ENCODE data around the gene KRTAP10-3.

The KRTAP10-3 gene

GRCh38 chr21:44568667-44569556 lies 10.3 kb upstream of the KRTAP10-3 start:
- H3K4me2 ChIP-seq (ENCODE audit: low read length) = no peak overlapping the region
- H3K4me1 ChIP-seq = no peaks in the 10 kb centered on the region
- H3K9ac ChIP-seq = no peak overlapping the region
- no peak overlapping the region for H2AFZ ChIP-seq
- H3K36me3 ChIP-seq (ENCODE audit: control insufficient read depth, insufficient read depth, low read length) = no peaks in the 10 kb centered on the region
- TF ChIP-seq CTCF (IDR thresholded peaks at IDR 0.05) = no peak
- no peaks in the 10 kb centered on the region for H3K9me3 ChIP-seq (ENCODE audit: control insufficient read depth, low read length)
- H3K27ac ChIP-seq = no peak overlapping the region
- H3K27me3 ChIP-seq (ENCODE audit: control insufficient read depth, insufficient read depth, low read length) = no peaks in the 10 kb centered on the region
- H3K79me2 ChIP-seq = no peaks in the 10 kb centered on the region
- H3K4me3 ChIP-seq (ENCODE audit: low read depth, low read length) = no peak overlapping the region

DNA sequence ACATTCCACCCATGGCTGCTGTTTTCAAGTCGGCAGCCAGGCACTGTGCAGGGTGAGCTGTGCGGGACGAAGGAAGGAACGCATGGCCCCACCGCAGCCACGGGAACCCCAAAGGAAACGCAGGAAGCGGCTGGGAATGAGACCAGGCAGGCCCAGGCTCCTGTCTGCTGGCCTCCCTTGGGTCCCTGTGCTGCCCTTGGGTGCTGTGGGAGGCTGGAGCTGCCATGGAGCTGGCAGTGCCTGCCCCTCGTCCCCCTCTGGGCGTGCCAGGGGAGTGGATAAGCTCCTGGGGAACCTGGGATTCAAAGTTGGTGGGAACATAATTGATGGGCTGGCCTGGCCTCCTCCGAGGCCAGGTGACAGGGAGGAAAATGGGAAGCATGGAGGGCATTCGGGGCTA lies 9.7 kb upstream of the KRTAP10-3 start:
- H3K79me2 ChIP-seq = no peaks in the 10 kb centered on the region
- TF ChIP-seq CTCF (IDR thresholded peaks at IDR 0.05) = no peak
- H3K4me3 ChIP-seq (ENCODE audit: low read depth, low read length) = no peak overlapping the region
- no peak overlapping the region for H3K9ac ChIP-seq
- no peaks in the 10 kb centered on the region for H3K27me3 ChIP-seq (ENCODE audit: control insufficient read depth, insufficient read depth, low read length)
- no peak overlapping the region for H2AFZ ChIP-seq
- no peaks in the 10 kb centered on the region for H3K36me3 ChIP-seq (ENCODE audit: control insufficient read depth, insufficient read depth, low read length)
- no peaks in the 10 kb centered on the region for H3K9me3 ChIP-seq (ENCODE audit: control insufficient read depth, low read length)
- no peak overlapping the region for H3K27ac ChIP-seq
- no peaks in the 10 kb centered on the region for H3K4me1 ChIP-seq
- H3K4me2 ChIP-seq (ENCODE audit: low read length) = no peak overlapping the region

DNA sequence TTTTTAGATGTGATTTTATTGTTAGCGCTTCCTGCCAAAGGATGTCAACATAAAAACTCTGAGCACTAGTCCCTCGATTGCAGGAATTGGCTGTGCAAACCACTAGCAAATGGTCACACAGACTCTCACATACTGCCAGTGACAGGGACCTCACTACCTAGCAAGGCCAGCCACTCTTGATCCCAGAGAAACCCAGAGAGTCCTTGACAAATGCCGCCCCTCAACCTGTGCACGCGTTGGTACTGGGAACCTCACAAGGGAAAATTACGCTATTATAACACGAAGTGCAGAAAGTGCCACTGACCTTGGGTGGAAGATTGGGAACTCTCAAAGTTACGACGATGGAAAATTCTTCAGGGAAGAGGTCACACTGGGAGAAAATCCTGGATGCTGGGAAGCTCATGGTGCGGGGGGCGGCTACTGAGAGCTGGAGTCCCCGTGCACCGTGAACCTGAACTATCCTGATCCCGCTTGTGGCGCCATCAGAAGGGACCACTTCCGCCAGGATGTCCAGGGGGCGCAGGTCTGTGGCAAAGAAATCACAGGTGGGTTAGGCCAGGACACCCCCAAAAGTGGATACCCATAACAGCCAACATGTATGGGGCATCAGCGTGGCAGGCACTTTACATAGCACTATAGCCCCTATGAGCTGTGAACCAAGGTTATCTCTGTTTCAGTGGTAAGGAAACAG lies 9.0 kb upstream of the KRTAP10-3 start:
- no peak overlapping the region for H3K4me3 ChIP-seq (ENCODE audit: low read depth, low read length)
- H3K36me3 ChIP-seq (ENCODE audit: control insufficient read depth, insufficient read depth, low read length) = no peaks in the 10 kb centered on the region
- H3K79me2 ChIP-seq = no peaks in the 10 kb centered on the region
- TF ChIP-seq CTCF (IDR thresholded peaks at IDR 0.05) = no peak
- no peaks in the 10 kb centered on the region for H3K27me3 ChIP-seq (ENCODE audit: control insufficient read depth, insufficient read depth, low read length)
- no peak overlapping the region for H3K27ac ChIP-seq
- H2AFZ ChIP-seq = no peak overlapping the region
- no peaks in the 10 kb centered on the region for H3K4me1 ChIP-seq
- no peak overlapping the region for H3K4me2 ChIP-seq (ENCODE audit: low read length)
- H3K9me3 ChIP-seq (ENCODE audit: control insufficient read depth, low read length) = no peaks in the 10 kb centered on the region
- H3K9ac ChIP-seq = no peak overlapping the region

DNA sequence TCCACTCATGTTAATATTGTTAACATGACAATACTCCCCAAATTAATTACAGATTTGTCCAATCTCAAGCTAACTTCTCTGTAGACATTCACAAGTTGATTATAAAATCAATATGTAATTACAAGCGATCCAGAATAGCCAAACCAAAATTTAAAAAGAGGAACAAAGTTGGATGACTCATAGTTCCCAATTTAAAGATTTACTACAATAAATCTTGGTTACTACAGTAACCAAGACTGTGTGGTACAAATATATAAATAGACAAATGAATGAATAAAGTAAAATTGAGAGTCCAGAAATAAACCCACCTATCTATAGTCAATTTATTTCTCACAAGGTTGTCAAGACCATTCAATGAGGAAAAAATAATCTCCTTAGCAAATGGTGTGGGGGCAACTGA lies 7.8 kb upstream of the KRTAP10-3 start:
- Histone ChIP-seq H2AFZ (no peak overlapping the region), H3K79me2 (no peaks in the 10 kb centered on the region), H3K4me2 (ENCODE audit: low read length) (no peak overlapping the region), H3K27ac (no peak overlapping the region), H3K4me3 (ENCODE audit: low read depth, low read length) (no peak overlapping the region), H3K4me1 (no peaks in the 10 kb centered on the region), H3K36me3 (ENCODE audit: control insufficient read depth, insufficient read depth, low read length) (no peaks in the 10 kb centered on the region), H3K9ac (no peak overlapping the region), H3K9me3 (ENCODE audit: control insufficient read depth, low read length) (no peaks in the 10 kb centered on the region), H3K27me3 (ENCODE audit: control insufficient read depth, insufficient read depth, low read length) (no peaks in the 10 kb centered on the region)
- TF ChIP-seq CTCF (IDR thresholded peaks at IDR 0.05) = no peak

All from parathyroid adenoma (tissue), 2 donors.